Measurements from ENCODE around the gene TMEM62.

GRCh38 chr15:43209059-43209824 is 75.9 kb downstream of the TMEM62 start:
- TF ChIP-seq CTCF (conservative IDR thresholded peaks at IDR 0.05; ENCODE audit: low read length), result no peak
- TF ChIP-seq EZH2phosphoT487 (IDR thresholded peaks at IDR 0.05; ENCODE audit: borderline replicate concordance, low read depth, low read length), result no peak
